Neural cell (in vitro differentiated cells): ENCODE data around the gene C6orf132. TPM values are rescaled to one million over a fixed set of nuclear protein-coding genes. Genes with fewer than 3 reads are reported as not detected.

Experiments used
- H2AFZ ChIP-seq: fragments of 200-600, 300-800 bp; sonication (generic), shearing (Covaris generic); 2 replicates; pipeline ENCODE4 v1.6.0; 2014; ENCODE audit warnings: low read depth, mild to moderate bottlenecking, antibody characterized with exemption, low read length, moderate library complexity
- H3F3A ChIP-seq: fragments of 200-600 bp; shearing (Covaris generic); 2 replicates; pipeline ENCODE4 v1.6.1; 2016; ENCODE audit warnings: mild to moderate bottlenecking, moderate library complexity, mixed read lengths, antibody characterized with exemption, low read length; ENCODE audit not compliant: insufficient read depth, poor library complexity, severe bottlenecking
- H3K27ac ChIP-seq: fragments of 200-600, 300-800 bp; sonication (generic), shearing (Covaris generic); 2 replicates; pipeline ENCODE4 v1.5.1; 2014; ENCODE audit warnings: mild to moderate bottlenecking, low read length, moderate library complexity
- H3K27me3 ChIP-seq: fragments of 300-800, 200-600 bp; sonication (generic), shearing (Covaris generic); 2 replicates; pipeline ENCODE4 v1.6.0; 2014; ENCODE audit warnings: mild to moderate bottlenecking, low read depth, low read length, moderate library complexity; ENCODE audit not compliant: insufficient read depth
- H3K36me3 ChIP-seq: fragments of 300-800, 200-600 bp; sonication (generic), shearing (Covaris generic); 2 replicates; pipeline ENCODE4 v1.5.1; 2014; ENCODE audit warnings: mild to moderate bottlenecking, antibody characterized with exemption, low read length, moderate library complexity; ENCODE audit not compliant: insufficient read depth
- H3K4me2 ChIP-seq: fragments of 300-800, 200-600 bp; sonication (generic), shearing (Covaris generic); 2 replicates; pipeline ENCODE4 v1.6.0; 2014; ENCODE audit warnings: mild to moderate bottlenecking, low read length
- H3K4me3 ChIP-seq: fragments of 300-800, 200-600 bp; sonication (generic), shearing (Covaris generic); 2 replicates; pipeline ENCODE4 v1.5.1; 2014; ENCODE audit warnings: mild to moderate bottlenecking, low read length, moderate library complexity
- H3K79me2 ChIP-seq: fragments of 200-600 bp; shearing (Covaris generic); replicated peaks from 2 replicates; pipeline ENCODE4 v1.6.0; 2014; ENCODE audit warnings: mild to moderate bottlenecking, low read length, moderate library complexity; ENCODE audit not compliant: insufficient read depth
- H3K9ac ChIP-seq: fragments of 300-800, 200-600 bp; sonication (generic), shearing (Covaris generic); 2 replicates; pipeline ENCODE4 v1.6.1; 2016; ENCODE audit warnings: mild to moderate bottlenecking, low read length, mixed read lengths
- H3K9me2 ChIP-seq: fragments of 200-600 bp; shearing (Covaris generic); 2 replicates; pipeline ENCODE4 v1.6.1; 2016; ENCODE audit warnings: mild to moderate bottlenecking, low read length, mixed read lengths; ENCODE audit not compliant: insufficient read depth
- H3K9me3 ChIP-seq: fragments of 200-600, 300-800 bp; sonication (generic), shearing (Covaris generic); 2 replicates; pipeline ENCODE4 v1.6.1; 2016; ENCODE audit warnings: mild to moderate bottlenecking, mixed run types, low read length, moderate library complexity, mixed read lengths
- H4K20me1 ChIP-seq: fragments of 200-600 bp; shearing (Covaris generic); 2 replicates; pipeline ENCODE4 v1.6.1; 2016; ENCODE audit warnings: mild to moderate bottlenecking, mixed run types; ENCODE audit not compliant: insufficient read depth
- CTCF ChIP-seq: fragments of 450-650 bp; IDR thresholded peaks from 2 replicates; pipeline ENCODE4 v1.5.1; 2014; ENCODE audit warnings: antibody characterized with exemption, mild to moderate bottlenecking, moderate library complexity; ENCODE audit not compliant: poor library complexity, severe bottlenecking
- EP300 ChIP-seq: fragments of 450-650 bp; conservative IDR thresholded peaks from 2 replicates; pipeline ENCODE4 v1.6.1; 2014; ENCODE audit warnings: antibody characterized with exemption, mild to moderate bottlenecking, moderate library complexity; ENCODE audit not compliant: poor library complexity, severe bottlenecking
- EZH2 ChIP-seq: fragments of 200-600, 300-800 bp; shearing (Covaris generic), sonication (generic); IDR thresholded peaks from 2 replicates; pipeline ENCODE4 v1.6.1; 2014; ENCODE audit warnings: antibody characterized with exemption, low read length, borderline replicate concordance, mild to moderate bottlenecking; ENCODE audit not compliant: insufficient read depth, poor library complexity, severe bottlenecking
- MXI1 ChIP-seq: fragments of 450-650 bp; conservative IDR thresholded peaks from 2 replicates; pipeline ENCODE4 v1.6.1; 2014; ENCODE audit warnings: antibody characterized with exemption, mild to moderate bottlenecking; ENCODE audit not compliant: poor library complexity, severe bottlenecking
- POLR2AphosphoS5 ChIP-seq: IDR thresholded peaks from 2 replicates; pipeline ENCODE4 v1.6.1; 2012
- RAD21 ChIP-seq: fragments of 450-650 bp; conservative IDR thresholded peaks from 2 replicates; pipeline ENCODE4 v1.6.1; 2014; ENCODE audit warnings: antibody characterized with exemption, mild to moderate bottlenecking, moderate library complexity
- REST ChIP-seq: IDR thresholded peaks from 2 replicates; pipeline ENCODE4 v1.6.1; 2012; ENCODE audit warnings: borderline replicate concordance
- SMC3 ChIP-seq: fragments of 450-650 bp; conservative IDR thresholded peaks from 2 replicates; pipeline ENCODE4 v1.6.1; 2014; ENCODE audit warnings: antibody characterized with exemption, mild to moderate bottlenecking, moderate library complexity; ENCODE audit not compliant: poor library complexity
- TAF1 ChIP-seq: IDR thresholded peaks from 2 replicates; pipeline ENCODE4 v1.6.1; 2012; ENCODE audit warnings: low read depth
- polyA plus RNA-seq: library from polyadenylated mRNA; depleted of rRNA; stranded (reverse); fragments of >200 nt; gene quantifications from 2 replicates; pipeline ENCODE4 v1.2.3, GENCODE V29; 2014

The C6orf132 gene
- polyA plus RNA-seq, 1 donor from 2014 or later = not detected

GRCh38 chr6:42166444-42167141 is 24.2 kb upstream of the C6orf132 start:
- H3K27ac ChIP-seq = no peak overlapping the region
- TF ChIP-seq CTCF (peak; percentile 80), REST (no peak), RAD21 (peak; percentile 75), SMC3 (peak; percentile 66), TAF1 (no peak)

DNA sequence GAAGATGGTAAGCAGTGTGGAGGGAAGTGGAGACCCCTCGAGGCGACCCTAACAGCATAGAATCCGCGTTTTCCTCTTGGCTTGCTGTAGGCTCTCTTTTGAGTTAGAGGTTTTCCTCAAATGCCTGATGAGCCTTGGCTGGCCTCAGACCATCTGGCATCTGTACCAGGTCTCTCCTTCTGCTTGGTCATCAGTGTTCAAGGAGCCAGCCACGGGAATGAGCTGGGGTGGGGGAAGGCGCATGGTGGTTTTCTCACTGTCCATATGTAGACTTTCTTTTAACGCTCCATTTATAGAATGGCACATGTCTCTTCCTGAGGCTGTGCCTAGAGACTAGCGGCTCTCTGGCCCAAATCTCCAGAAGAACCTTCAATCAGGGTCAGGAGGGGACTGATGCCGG is 22.6 kb upstream of the C6orf132 start:
- Histone ChIP-seq H3K27me3 (no peaks in the 10 kb centered on the region), H3K4me2 (no peak overlapping the region), H3K36me3 (no peaks in the 10 kb centered on the region), H3K9me2 (no peaks in the 10 kb centered on the region), H4K20me1 (no peaks in the 10 kb centered on the region), H3K9ac (no peak overlapping the region), H3K4me3 (no peak overlapping the region), H3K27ac (no peak overlapping the region), H2AFZ (no peak overlapping the region), H3K79me2 (no peaks in the 10 kb centered on the region), H3F3A (no peaks in the 10 kb centered on the region), H3K9me3 (no peaks in the 10 kb centered on the region)
- TF ChIP-seq CTCF (no peak), MXI1 (no peak), TAF1 (no peak), EP300 (no peak), SMC3 (no peak), REST (no peak), POLR2AphosphoS5 (no peak), EZH2 (no peak), RAD21 (no peak)

More at GRCh38 chr6:42166444-42167141, 24.2 kb upstream of the C6orf132 start:
- no peaks in the 10 kb centered on the region for H3K27me3 ChIP-seq
- H2AFZ ChIP-seq = no peak overlapping the region
- no peaks in the 10 kb centered on the region for H3K9me2 ChIP-seq
- H3K36me3 ChIP-seq = no peaks in the 10 kb centered on the region
- no peak overlapping the region for H3K4me3 ChIP-seq
- H3K79me2 ChIP-seq = no peaks in the 10 kb centered on the region
- H3K9me3 ChIP-seq = no peaks in the 10 kb centered on the region
- no peak overlapping the region for H3K9ac ChIP-seq
- H3F3A ChIP-seq = no peaks in the 10 kb centered on the region
- H3K4me2 ChIP-seq = no peak overlapping the region
- H4K20me1 ChIP-seq = no peaks in the 10 kb centered on the region
